GM12892 (cell line): ENCODE data around the gene RELN.

ENCODE experiments used
- POLR2A ChIP-seq: IDR thresholded peaks from 2 replicates; pipeline ENCODE4 v1.6.1; 2011; ENCODE audit warnings: low read depth, low read length, control low read depth
- POLR2AphosphoS5 ChIP-seq: IDR thresholded peaks from 2 replicates; pipeline ENCODE4 v1.6.1; 2011; ENCODE audit warnings: low read depth, low read length, control low read depth

- TF ChIP-seq POLR2A (no peak), POLR2AphosphoS5 (no peak)
Observed at GRCh38 chr7:103462358-103462757, 527.1 kb downstream of the RELN start.
